GM19025 (cell line): Measurements from ENCODE around the gene MKI67.
A peak's percentile ranks its signal among the peaks of the same experiment; 100 is the strongest.

Source experiments
- ATAC-seq: cut with Tn5 transposase; IDR thresholded peaks from one replicate; pipeline ENCODE4 v1.9.1; 2021; ENCODE audit warnings: mild to moderate bottlenecking, low read depth, moderate library complexity; ENCODE audit not compliant: unreplicated experiment

The MKI67 gene

GRCh38 chr10:128055061-128055868, 71.0 kb downstream of the MKI67 start:
- ATAC-seq = no peak

DNA sequence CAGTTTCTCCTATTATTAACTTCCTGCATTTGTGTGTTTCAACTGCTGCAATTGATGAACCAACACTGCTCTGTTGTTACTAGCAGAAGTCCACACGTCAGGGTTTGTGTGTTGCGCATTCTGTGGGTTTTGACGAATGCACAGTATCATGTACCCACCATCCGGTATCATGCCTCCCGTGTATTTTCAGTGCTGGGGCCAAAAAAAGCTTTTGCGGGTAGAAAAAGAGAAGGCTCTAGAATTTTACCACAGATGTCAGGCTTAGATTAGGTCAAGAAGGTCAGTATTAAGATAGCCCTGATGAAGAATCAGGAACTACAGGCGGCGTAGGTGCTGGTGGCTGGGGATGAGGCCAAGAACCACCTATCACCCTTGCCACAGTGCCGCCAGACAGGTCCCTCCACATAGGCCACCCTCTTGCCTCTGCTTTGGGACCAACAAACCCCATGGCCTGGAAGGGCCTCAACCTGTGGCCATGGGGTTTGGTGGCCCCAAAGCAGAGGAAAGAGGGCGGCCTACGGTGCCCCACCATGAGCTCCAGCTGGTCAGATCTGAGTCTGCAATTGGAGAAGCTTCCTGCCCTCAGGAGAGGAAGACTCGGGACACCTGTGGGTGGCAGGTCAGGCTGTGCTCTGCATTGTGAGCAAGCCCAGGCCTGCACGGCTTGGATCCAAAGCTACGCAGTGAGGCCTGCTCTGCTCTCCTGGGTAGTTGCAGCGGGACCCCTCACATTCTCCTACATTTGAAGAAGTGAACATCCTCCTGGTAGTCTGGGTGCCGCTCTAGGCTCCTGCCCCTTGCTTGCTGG, 71.9 kb downstream of the MKI67 start:
- no peak for ATAC-seq

- no peak for ATAC-seq
Measured at GRCh38 chr10:128053356-128053755, 72.9 kb downstream of the MKI67 start.

GRCh38 chr10:128052696-128053095, 73.5 kb downstream of the MKI67 start:
- no peak for ATAC-seq

GRCh38 chr10:128051548-128051947, 74.7 kb downstream of the MKI67 start:
- ATAC-seq = no peak

DNA sequence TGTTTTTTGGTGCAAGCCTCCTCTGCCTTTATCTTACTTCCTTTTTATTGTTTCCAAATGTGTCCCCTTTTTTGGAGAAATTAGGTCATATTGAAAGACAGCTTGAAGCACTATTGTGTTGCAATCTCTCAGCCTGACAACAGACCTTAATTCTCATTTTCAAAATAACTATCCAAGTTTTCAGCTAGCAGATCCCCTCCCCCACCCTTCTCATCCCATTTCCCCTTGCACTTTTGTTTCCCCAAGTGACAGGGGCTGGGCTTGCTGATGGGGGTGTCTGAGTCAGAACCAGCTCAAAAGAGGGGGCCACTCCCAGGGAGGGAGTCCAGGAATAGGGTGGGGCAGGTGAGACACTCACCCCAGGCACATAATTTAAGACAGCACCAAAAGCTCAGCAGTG, 75.3 kb downstream of the MKI67 start:
- ATAC-seq = no peak

GRCh38 chr10:128050121-128050516, 76.1 kb downstream of the MKI67 start:
- ATAC-seq = no peak

- ATAC-seq = no peak
Measured at GRCh38 chr10:128049226-128050120, 76.8 kb downstream of the MKI67 start.

DNA sequence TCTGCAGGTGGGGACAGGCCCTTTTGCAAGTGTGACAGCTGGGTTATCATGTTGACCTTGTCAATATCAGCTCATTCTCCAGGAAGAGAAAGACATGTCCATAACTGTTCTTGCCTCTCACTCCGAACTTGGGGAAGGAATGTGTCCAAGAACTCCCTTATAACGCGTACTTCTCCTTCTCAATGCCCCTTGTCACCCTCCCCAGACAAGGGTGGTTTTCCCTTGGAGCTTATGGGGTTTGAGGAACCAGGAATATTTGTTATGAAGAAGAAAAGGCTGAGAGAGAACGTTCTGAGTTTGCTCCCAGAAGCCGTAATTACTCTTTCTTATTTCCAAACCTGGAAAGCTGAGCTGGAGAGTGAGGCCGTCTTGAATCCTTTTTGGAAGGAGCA, 77.4 kb downstream of the MKI67 start:
- no peak for ATAC-seq

DNA sequence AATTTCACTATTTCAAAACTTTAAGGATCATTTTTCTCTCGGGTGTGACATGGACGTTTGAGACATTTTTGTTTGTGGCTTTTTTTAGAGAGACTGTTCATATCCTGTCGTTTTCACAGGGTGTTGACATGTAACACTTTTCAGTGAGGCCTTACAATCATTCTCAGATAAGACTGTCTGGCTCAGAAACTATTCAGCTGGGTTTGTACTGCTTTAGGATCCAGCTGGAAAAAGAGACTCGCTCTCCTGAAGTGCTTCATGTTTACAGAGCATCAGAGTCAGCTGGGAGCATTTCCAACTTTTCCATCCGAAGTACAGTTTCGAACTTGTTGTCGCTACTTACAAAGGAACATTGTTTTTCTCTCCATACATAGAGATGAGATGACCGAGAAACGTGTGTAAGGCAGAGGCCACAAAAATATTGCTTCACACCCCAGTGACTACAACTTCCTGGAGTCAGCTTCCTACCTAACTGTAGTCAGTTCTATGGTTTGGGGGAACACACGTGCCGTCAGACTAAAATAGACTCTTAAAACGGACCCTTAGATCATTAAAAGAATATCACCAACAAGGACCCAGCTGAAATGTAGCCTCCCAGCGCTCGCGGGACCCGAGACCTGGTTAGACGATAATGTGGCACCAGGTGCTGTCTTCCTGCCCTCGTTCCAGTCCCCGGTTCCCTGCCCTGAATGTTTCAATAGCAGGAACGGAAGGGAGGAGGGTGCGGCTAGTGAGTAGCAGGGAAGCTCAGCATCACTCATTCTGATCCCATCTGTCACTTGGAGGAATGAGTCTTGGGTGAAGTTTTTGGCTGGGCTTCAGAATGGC, 78.0 kb downstream of the MKI67 start:
- no peak for ATAC-seq

GRCh38 chr10:128047351-128047750, 78.9 kb downstream of the MKI67 start:
- ATAC-seq = peak; percentile 100

- no peak for ATAC-seq
Measured at GRCh38 chr10:128046953-128047290, 79.3 kb downstream of the MKI67 start.
